M059J (cell line): Measurements from ENCODE around the gene IL20RA. TPM values are rescaled to one million over a fixed set of nuclear protein-coding genes. Genes with fewer than 3 reads are reported as not detected.

Experiments
- DNase-seq: peaks from one replicate; pipeline ENCODE4 v3.0.0-alpha.2; 2012; ENCODE audit warnings: low read depth
- total RNA-seq: library from RNA; depleted of rRNA; stranded (reverse); fragments of >200 nt; shearing (Covaris generic); gene quantifications from 2 replicates; pipeline ENCODE4 v1.2.3, GENCODE V29; 2014

Gene IL20RA
- total RNA-seq, 1 experiment from 2014 or later: not detected

- no peak for DNase-seq
Observed at GRCh38 chr6:137010128-137010718, 34.5 kb downstream of the IL20RA start.

GRCh38 chr6:137008204-137008603 is 36.6 kb downstream of the IL20RA start:
- no peak for DNase-seq

- no peak for DNase-seq
Observed at GRCh38 chr6:137006056-137006455, 38.7 kb downstream of the IL20RA start.

- no peak for DNase-seq
Observed at GRCh38 chr6:137005073-137005472, 39.7 kb downstream of the IL20RA start.

- DNase-seq: no peak
Observed at GRCh38 chr6:137002505-137002904, 42.3 kb downstream of the IL20RA start.

- no peak for DNase-seq
Observed at GRCh38 chr6:137001977-137002302, 42.8 kb downstream of the IL20RA start.

GRCh38 chr6:137001299-137001976 is 43.3 kb downstream of the IL20RA start:
- DNase-seq: peak; percentile 46

GRCh38 chr6:137000825-137001224 is 43.9 kb downstream of the IL20RA start:
- peak; percentile 20 for DNase-seq

GRCh38 chr6:136995521-136995920 is 49.2 kb downstream of the IL20RA start:
- DNase-seq: no peak

GRCh38 chr6:136994782-136995181 is 50.0 kb downstream of the IL20RA start:
- DNase-seq: no peak

GRCh38 chr6:136992113-136992512 is 52.7 kb downstream of the IL20RA start:
- no peak for DNase-seq

GRCh38 chr6:136991646-136992045 is 53.1 kb downstream of the IL20RA start:
- no peak for DNase-seq

GRCh38 chr6:136990754-136991153 is 54.0 kb downstream of the IL20RA start:
- no peak for DNase-seq

GRCh38 chr6:136990242-136990578 is 54.6 kb downstream of the IL20RA start:
- DNase-seq: no peak

- DNase-seq: no peak
Observed at GRCh38 chr6:136989571-136990241, 55.1 kb downstream of the IL20RA start.

GRCh38 chr6:136987526-136987925 is 57.2 kb downstream of the IL20RA start:
- DNase-seq: no peak

GRCh38 chr6:136985502-136985901 is 59.3 kb downstream of the IL20RA start:
- no peak for DNase-seq

- no peak for DNase-seq
Observed at GRCh38 chr6:136984578-136984977, 60.2 kb downstream of the IL20RA start.

GRCh38 chr6:136983687-136984086 is 61.1 kb downstream of the IL20RA start:
- DNase-seq: no peak

GRCh38 chr6:136982928-136983327 is 61.8 kb downstream of the IL20RA start:
- DNase-seq: no peak

GRCh38 chr6:136980070-136980469 is 64.7 kb downstream of the IL20RA start:
- no peak for DNase-seq

- DNase-seq: no peak
Observed at GRCh38 chr6:136979206-136979605, 65.6 kb downstream of the IL20RA start.

- no peak for DNase-seq
Observed at GRCh38 chr6:136977075-136977474, 67.7 kb downstream of the IL20RA start.
